RWPE2 (cell line): ENCODE measurements around the gene MAPK8IP3.

Source experiments
- ATAC-seq: fragments of 200-7000 bp; cut with Tn5 transposase; 3 replicates; pipeline ENCODE4 v1.9.1; 2021; ENCODE audit warnings: low read depth
- DNase-seq: peaks from one replicate; pipeline ENCODE4 v3.0.0-alpha.2; 2020; ENCODE audit warnings: low spot score
- H3K27ac ChIP-seq: fragments of 450-650 bp; 2 replicates; pipeline ENCODE4 v1.5.1; 2017; ENCODE audit warnings: mild to moderate bottlenecking; ENCODE audit not compliant: poor library complexity, severe bottlenecking
- H3K27me3 ChIP-seq: fragments of 250-450 bp; sonication (Bioruptor Pico); 2 replicates; pipeline ENCODE4 v1.5.1; 2021; ENCODE audit warnings: mild to moderate bottlenecking, moderate library complexity; ENCODE audit not compliant: insufficient read depth, poor library complexity, severe bottlenecking
- H3K36me3 ChIP-seq: fragments of 250-450 bp; sonication (Bioruptor Pico); 2 replicates; pipeline ENCODE4 v1.5.1; 2020; ENCODE audit warnings: low read depth, mild to moderate bottlenecking, moderate library complexity
- H3K4me1 ChIP-seq: fragments of 250-450 bp; sonication (Bioruptor Pico); 2 replicates; pipeline ENCODE4 v1.5.1; 2021; ENCODE audit warnings: mild to moderate bottlenecking, moderate library complexity; ENCODE audit not compliant: insufficient read depth, poor library complexity, severe bottlenecking
- H3K4me3 ChIP-seq: fragments of 250-450 bp; sonication (Bioruptor Pico); 2 replicates; pipeline ENCODE4 v1.5.1; 2021; ENCODE audit warnings: mild to moderate bottlenecking, moderate library complexity; ENCODE audit not compliant: severe bottlenecking
- H3K9me3 ChIP-seq: fragments of 250-450 bp; sonication (Bioruptor Pico); 2 replicates; pipeline ENCODE4 v1.5.1; 2021; ENCODE audit warnings: mild to moderate bottlenecking, moderate library complexity; ENCODE audit not compliant: severe bottlenecking
- CTCF ChIP-seq: fragments of 450-650 bp; IDR thresholded peaks from one replicate; pipeline ENCODE4 v1.5.1; 2017; ENCODE audit warnings: mild to moderate bottlenecking, moderate library complexity; ENCODE audit not compliant: poor library complexity, severe bottlenecking

The MAPK8IP3 gene

GRCh38 chr16:1776672-1776955, 70.6 kb downstream of the MAPK8IP3 start:
- no peak for TF ChIP-seq CTCF
- peaks cover 34% of the 10 kb centered on the region for H3K36me3 ChIP-seq
- H3K4me1 ChIP-seq = no peaks in the 10 kb centered on the region
- DNase-seq = no peak
- no peaks in the 10 kb centered on the region for H3K9me3 ChIP-seq
- H3K27ac ChIP-seq = no peak overlapping the region
- no peaks in the 10 kb centered on the region for H3K27me3 ChIP-seq
- no peak overlapping the region for H3K4me3 ChIP-seq
- no peak for ATAC-seq

GRCh38 chr16:1776991-1777374, 71.0 kb downstream of the MAPK8IP3 start:
- no peak overlapping the region for H3K27ac ChIP-seq
- TF ChIP-seq CTCF = no peak
- H3K27me3 ChIP-seq = no peaks in the 10 kb centered on the region
- H3K36me3 ChIP-seq = peaks cover 32% of the 10 kb centered on the region
- no peak overlapping the region for H3K4me3 ChIP-seq
- no peaks in the 10 kb centered on the region for H3K9me3 ChIP-seq
- no peak for DNase-seq
- no peak for ATAC-seq
- no peaks in the 10 kb centered on the region for H3K4me1 ChIP-seq

GRCh38 chr16:1777375-1778199, 71.6 kb downstream of the MAPK8IP3 start:
- H3K27ac ChIP-seq = no peak overlapping the region
- peaks cover 29% of the 10 kb centered on the region for H3K36me3 ChIP-seq

GRCh38 chr16:1778200-1779179, 72.5 kb downstream of the MAPK8IP3 start:
- TF ChIP-seq CTCF = no peak
- H3K36me3 ChIP-seq = peaks cover 29% of the 10 kb centered on the region

More at GRCh38 chr16:1777375-1778199, 71.6 kb downstream of the MAPK8IP3 start:
- TF ChIP-seq CTCF = no peak
- Histone ChIP-seq H3K9me3 (no peaks in the 10 kb centered on the region), H3K27me3 (no peaks in the 10 kb centered on the region), H3K4me3 (no peak overlapping the region), H3K4me1 (no peaks in the 10 kb centered on the region)
- DNase-seq = no peak
- no peak for ATAC-seq

More at GRCh38 chr16:1778200-1779179, 72.5 kb downstream of the MAPK8IP3 start:
- no peaks in the 10 kb centered on the region for H3K9me3 ChIP-seq
- no peaks in the 10 kb centered on the region for H3K4me1 ChIP-seq
- no peak overlapping the region for H3K27ac ChIP-seq
- no peak overlapping the region for H3K4me3 ChIP-seq
- DNase-seq (no peak), ATAC-seq (no peak)
- H3K27me3 ChIP-seq = no peaks in the 10 kb centered on the region
